K562 (cell line): ENCODE measurements around the gene TADA2A. TPM values are rescaled to one million over a fixed set of nuclear protein-coding genes. Genes with fewer than 3 reads are reported as not detected.

Experiments used
- ATAC-seq: fragments of 200-7000 bp; cut with Tn5 transposase; 3 replicates; pipeline ENCODE4 v1.9.1; 2020; ENCODE audit warnings: moderate library complexity
- BruUV-seq: library from RNA; stranded (reverse); fragments of 400-500 nt; replicated peaks from 2 replicates; lab custom pipeline; 2021; lab: Mats Ljungman, UMichigan
- CTCF ChIA-PET: fragments of 300-600 bp; formaldehyde crosslinking; extraction: SDS; loops from one replicate; lab custom pipeline; 2021; ENCODE audit warnings: low intra/inter-chr PET ratio; lab: Yijun Ruan, JAX
- POLR2A ChIA-PET: fragments of 300-600, 350-650 bp; sonication (Branson Sonifier 250); formaldehyde crosslinking; extraction: SDS; loops from one replicate; lab custom pipeline; 2021; ENCODE audit warnings: antibody characterized with exemption, inconsistent platforms; lab: Yijun Ruan, JAX
- DNase-seq, 4 experiments: peaks; one replicate each; pipeline versions ENCODE4 v3.0.0 to v3.0.0-alpha.2; 2011 to 2018; ENCODE audit warnings: low spot score in 3 of 4, mixed read lengths in 3 of 4; ENCODE audit errors: extremely low read depth in 1 of 4
- FAIRE-seq: peaks from 2 replicates; lab custom pipeline; 2011; peaks lifted over from hg19 to GRCh38; lab: Jason Lieb, UNC
- H2AFZ ChIP-seq: 2 replicates; pipeline ENCODE4 v1.6.0; 2011; ENCODE audit warnings: low read depth, low read length, control low read depth, inconsistent platforms
- H3K27ac ChIP-seq: fragments of 200-600 bp; 3 replicates; pipeline ENCODE4 v1.8.0; 2011; ENCODE audit warnings: low read depth, mild to moderate bottlenecking, control low read depth, inconsistent platforms, low read length, moderate library complexity, mixed read lengths; ENCODE audit errors: extremely low read depth
- H3K27me3 ChIP-seq, 2 experiments: fragments of 300-600 bp in 1 of 2; 2 replicates in 1 of 2; 3 replicates in 1 of 2; pipeline versions ENCODE4 v1.6.0 to v1.8.0; 2011; ENCODE audit warnings: inconsistent platforms in 2 of 2, low read length in 2 of 2, mild to moderate bottlenecking in 1 of 2, mixed read lengths in 1 of 2, moderate library complexity in 1 of 2; ENCODE audit not compliant: control insufficient read depth in 2 of 2, insufficient read depth in 2 of 2
- H3K36me3 ChIP-seq: fragments of 300-600 bp; 3 replicates; pipeline ENCODE4 v1.8.0; 2011; ENCODE audit warnings: mild to moderate bottlenecking, low read length, inconsistent platforms; ENCODE audit not compliant: control insufficient read depth, insufficient read depth
- H3K4me1 ChIP-seq, 2 experiments: fragments of 200-600 bp in 1 of 2; replicated peaks in 1 of 2; 2 replicates in 1 of 2; 3 replicates in 1 of 2; pipeline versions ENCODE4 v1.5.1 to v1.8.0; 2011; ENCODE audit warnings: inconsistent platforms in 2 of 2, low read length in 2 of 2, mild to moderate bottlenecking in 1 of 2, mixed read lengths in 1 of 2, moderate library complexity in 1 of 2; ENCODE audit not compliant: control insufficient read depth in 2 of 2, insufficient read depth in 2 of 2
- H3K4me2 ChIP-seq: 2 replicates; pipeline ENCODE4 v1.6.1; 2011; ENCODE audit warnings: low read length, control low read depth, inconsistent platforms, mixed read lengths; ENCODE audit not compliant: insufficient read depth
- H3K4me3 ChIP-seq: fragments of 200-600 bp; sonication (generic), shearing (Covaris generic); 2 replicates; pipeline ENCODE4 v1.5.1; 2016; ENCODE audit warnings: control low read depth, inconsistent platforms
- H3K79me2 ChIP-seq: fragments of 200-600 bp; 3 replicates; pipeline ENCODE4 v1.8.0; 2011; ENCODE audit warnings: low read length, inconsistent platforms; ENCODE audit not compliant: control insufficient read depth, insufficient read depth
- H3K9ac ChIP-seq, 2 experiments: 2 replicates each; pipeline versions ENCODE4 v1.6.0 to v1.6.1; 2011; ENCODE audit warnings: low read depth in 2 of 2, low read length in 2 of 2, control low read depth in 1 of 2, inconsistent platforms in 1 of 2, mild to moderate bottlenecking in 1 of 2, mixed read lengths in 1 of 2; ENCODE audit not compliant: insufficient read depth in 1 of 2
- H3K9me1 ChIP-seq: one replicate; pipeline ENCODE4 v1.6.0; 2011; ENCODE audit warnings: inconsistent platforms, mild to moderate bottlenecking, low read length, moderate library complexity; ENCODE audit not compliant: control insufficient read depth, insufficient read depth
- H3K9me3 ChIP-seq: replicated peaks from 2 replicates; pipeline ENCODE4 v1.5.1; 2011; ENCODE audit warnings: low read depth, low read length, inconsistent platforms; ENCODE audit not compliant: control insufficient read depth, insufficient read depth
- H4K20me1 ChIP-seq: replicated peaks from 2 replicates; pipeline ENCODE4 v1.6.1; 2011; ENCODE audit warnings: low read length, inconsistent platforms, mixed read lengths; ENCODE audit not compliant: control insufficient read depth, insufficient read depth
- BRF2 ChIP-seq: IDR thresholded peaks from 3 replicates; pipeline ENCODE4 v1.6.1; 2011; ENCODE audit warnings: borderline replicate concordance, mild to moderate bottlenecking; ENCODE audit not compliant: insufficient read length, insufficient read depth
- CEBPG ChIP-seq, 3 experiments: fragments of 200-800 bp in 1 of 3; sonication (Bioruptor generic) in 1 of 3; sonication (generic) in 1 of 3; formaldehyde crosslinking in 1 of 3; IDR thresholded peaks in 2 of 3; conservative IDR thresholded peaks in 1 of 3; 2 replicates each; pipeline versions ENCODE4 v1.6.1 to v1.8.0; 2016 to 2022; ENCODE audit warnings: missing compliant biosample characterization in 2 of 3, missing genetic modification characterization in 2 of 3, mild to moderate bottlenecking in 1 of 3, missing genetic modification reagents in 1 of 3
- CSDE1 ChIP-seq, 2 experiments: fragments of 450-650 bp; IDR thresholded peaks; 2 replicates each; pipeline ENCODE4 v1.6.1; 2016; ENCODE audit warnings: mild to moderate bottlenecking in 1 of 2
- FOS ChIP-seq: IDR thresholded peaks from 3 replicates; pipeline ENCODE4 v1.6.1; 2011; ENCODE audit not compliant: insufficient read length; ENCODE audit errors: extremely low read depth
- GABPA ChIP-seq: fragments of 200-800 bp; sonication (Bioruptor generic); conservative IDR thresholded peaks from 2 replicates; pipeline ENCODE4 v1.6.1; 2016; ENCODE audit warnings: low read depth, missing genetic modification characterization, missing compliant biosample characterization
- GTF2A2 ChIP-seq: IDR thresholded peaks from 2 replicates; pipeline ENCODE4 v1.6.1; 2016; ENCODE audit warnings: mild to moderate bottlenecking, missing genetic modification characterization, missing compliant biosample characterization
- HNRNPUL1 ChIP-seq: fragments of 200-400 bp; formaldehyde crosslinking; IDR thresholded peaks from 2 replicates; pipeline ENCODE4 v1.6.1; 2017; ENCODE audit warnings: low read length
- LEF1 ChIP-seq: fragments of 450-650 bp; IDR thresholded peaks from 2 replicates; pipeline ENCODE4 v1.6.1; 2016; ENCODE audit warnings: mild to moderate bottlenecking
- MEIS2 ChIP-seq: fragments of 450-650 bp; IDR thresholded peaks from 2 replicates; pipeline ENCODE4 v1.6.1; 2014; ENCODE audit warnings: mild to moderate bottlenecking; ENCODE audit not compliant: partially characterized antibody
- ZNF124 ChIP-seq: sonication (generic); formaldehyde crosslinking; IDR thresholded peaks from 2 replicates; pipeline ENCODE4 v1.8.1; 2022; ENCODE audit warnings: missing genetic modification reagents
- WGBS: fragments of 100-300 bp; shearing (Covaris generic); methylation state at CpG from one replicate; pipeline ENCODE4 v1.1.6; 2016; ENCODE audit warnings: low coverage, mixed read lengths; ENCODE audit not compliant: insufficient coverage; ENCODE audit errors: missing lambda C conversion rate; 5-methylcytosine and 5-hydroxymethylcytosine counted together
- in situ Hi-C: fragments of 300-500 bp; cut with MboI; formaldehyde crosslinking; loops from 4 replicates; pipeline ENCODE4 v1.15.0; 2018; ENCODE audit warnings: inconsistent platforms, mixed read lengths
- intact Hi-C: fragments of 100-400 bp; cut with micrococcal nuclease; formaldehyde crosslinking; loops from 2 replicates; pipeline ENCODE4 v1.14.2; 2022
- polyA plus RNA-seq, 8 experiments: library from polyadenylated mRNA; depleted of rRNA in 4 of 8; stranded (reverse) in 5 of 8; unstranded in 3 of 8; fragments of >200 nt; fragmentation: Nextera tagmentation in 2 of 8; fragmentation: Illumina TruSeq in 1 of 8; extraction: Ambion mirVana in 2 of 8; extraction: Trizol in 1 of 8; gene quantifications; 2 replicates each; pipeline versions ENCODE4 v1.2.1 to v1.2.3, GENCODE V29; 2011 to 2014; ENCODE audit warnings: inconsistent platforms in 1 of 8, missing spikeins in 1 of 8
- total RNA-seq, 7 experiments: library from RNA; depleted of rRNA in 6 of 7; stranded (reverse); fragments of >200 nt in 6 of 7; fragmentation: Illumina TruSeq in 2 of 7; extraction: Trizol in 2 of 7; gene quantifications; 2 replicates each; pipeline versions ENCODE4 v1.2.1 to v1.2.3, GENCODE V29; 2011 to 2021; ENCODE audit warnings: low replicate concordance in 1 of 7
- TF ChIP-seq, protein P1 (sequence below): IDR thresholded peaks from 2 replicates; pipeline ENCODE4 v1.6.1; 2014; ENCODE audit warnings: antibody characterized with exemption
- TF ChIP-seq, protein P2 (sequence below): conservative IDR thresholded peaks from 2 replicates; pipeline ENCODE4 v1.6.1; 2011; ENCODE audit warnings: low read depth, mild to moderate bottlenecking, low read length; ENCODE audit not compliant: control insufficient read depth
- TF ChIP-seq, protein P3 (sequence below): fragments of 250-450 bp; sonication (Bioruptor Pico); IDR thresholded peaks from 2 replicates; pipeline ENCODE4 v1.4.0; 2020; ENCODE audit warnings: mild to moderate bottlenecking, moderate library complexity, borderline replicate concordance

TADA2A gene
- total and polyA plus RNA-seq, 9 of the 15 experiments (the other 6 are each of a cell fraction or from before 2014, with no cell fraction given) = 13.8 to 37.7 (median 25.0) TPM

DNA sequence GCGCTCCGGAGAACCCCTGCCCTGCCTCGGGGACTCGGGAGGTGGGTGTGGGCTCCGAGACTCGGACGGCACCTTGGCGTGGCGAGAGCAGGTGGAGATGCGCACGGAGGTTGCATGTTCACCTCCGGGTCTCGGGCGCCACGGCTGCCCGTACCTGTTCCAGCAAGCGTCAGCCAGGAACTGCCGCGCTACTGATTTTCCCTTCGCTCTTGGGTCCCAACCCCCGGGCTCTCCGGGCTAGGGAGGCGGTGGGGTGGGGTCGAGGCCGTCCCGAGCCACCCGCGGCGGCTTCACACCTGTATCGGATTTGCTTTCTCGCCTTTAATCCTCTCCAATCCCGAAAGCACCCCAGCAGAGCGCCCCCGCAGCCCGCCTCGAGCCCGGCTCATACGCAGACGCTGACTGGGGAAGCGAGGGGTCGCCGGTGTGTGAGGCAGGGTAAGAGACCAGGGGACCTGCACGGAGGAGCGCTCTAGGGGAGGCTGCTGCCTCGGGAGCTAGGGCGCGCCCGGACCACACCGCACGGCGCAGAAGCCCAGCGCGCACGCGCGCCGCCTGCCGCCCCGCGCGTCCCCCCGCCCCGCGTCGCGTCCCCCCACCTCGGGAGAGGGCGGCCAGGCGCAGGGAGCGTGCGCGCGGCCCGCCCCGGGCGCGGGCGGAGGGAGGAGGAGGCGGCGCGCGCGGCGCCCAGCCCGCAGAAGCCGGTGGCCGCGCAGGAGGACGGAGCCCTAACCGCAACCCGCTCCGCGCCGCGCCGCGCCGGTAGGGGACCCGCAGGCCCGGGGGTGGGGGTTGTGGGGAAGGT lies 82.7 kb downstream of the TADA2A start, which contains the start of gene DUSP14:
TSS of gene DUSP14 (plus strand) at position 695 of the 805 bp plus-strand sequence. CDS start 22,382 bp downstream, outside the sequence.
- H3K27ac ChIP-seq = peak within 1 kb of the TSS; percentile 79
- H3K27me3 ChIP-seq = no peaks in the 10 kb centered on the region
- CTCF ChIA-PET = no interaction called here
- H4K20me1 ChIP-seq = no peaks in the 10 kb centered on the region
- DNase-seq = peak; percentile 92 to 97 (median 96)
- intact Hi-C loops = loop anchor here (5.0 kb wide), 1 partner anchor 82 kb away; the partner anchor contains the start of genes ACACA and TADA2A
- peaks cover 44% of the 10 kb centered on the region for H3K79me2 ChIP-seq
- ATAC-seq = peak; percentile 80
- H3K9me3 ChIP-seq = no peaks in the 10 kb centered on the region
- H3K4me2 ChIP-seq = peak within 1 kb of the TSS; percentile 90
- no peaks in the 10 kb centered on the region for H3K36me3 ChIP-seq
- H3K9me1 ChIP-seq = no peaks in the 10 kb centered on the region
- under 1% methylated on average over 43 of the region's 100 CpGs for WGBS
- peak within 1 kb of the TSS; percentile 74 for H3K4me3 ChIP-seq
- peaks cover 11 to 24% of the 10 kb centered on the region in 2 experiments; a peak in 4 of 5 replicates for H3K4me1 ChIP-seq
- peak within 1 kb of the TSS; percentile 76 to 96 for H3K9ac ChIP-seq
- no peak for FAIRE-seq
- H2AFZ ChIP-seq = peak within 1 kb of the TSS; percentile 95
- in situ Hi-C loops = no loop called here
- TSS peak; percentile 85 for BruUV-seq
- POLR2A ChIA-PET = interaction anchor here (0.6 to 1.0 kb wide), 4 partner anchors 10 to 300 kb away, joined by 3 to 6 read pairs (median 4); no protein-coding TSS in a partner anchor
- TF ChIP-seq GABPA (no peak), CEBPG (CRISPR knock-in tag; IDR thresholded peaks at IDR 0.05) (no peak), CEBPG (tag; conservative IDR thresholded peaks at IDR 0.05 in 1 of 2, IDR thresholded peaks at IDR 0.05 in 1 of 2) (no peak), LEF1 (no peak), CSDE1 (IDR thresholded peaks at IDR 0.05) (no peak), BRF2 (no peak), ZNF124 (CRISPR knock-in tag) (no peak), GTF2A2 (tag) (no peak), MEIS2 (no peak), HNRNPUL1 (no peak), FOS (no peak)
- TF ChIP-seq, protein P1, sequence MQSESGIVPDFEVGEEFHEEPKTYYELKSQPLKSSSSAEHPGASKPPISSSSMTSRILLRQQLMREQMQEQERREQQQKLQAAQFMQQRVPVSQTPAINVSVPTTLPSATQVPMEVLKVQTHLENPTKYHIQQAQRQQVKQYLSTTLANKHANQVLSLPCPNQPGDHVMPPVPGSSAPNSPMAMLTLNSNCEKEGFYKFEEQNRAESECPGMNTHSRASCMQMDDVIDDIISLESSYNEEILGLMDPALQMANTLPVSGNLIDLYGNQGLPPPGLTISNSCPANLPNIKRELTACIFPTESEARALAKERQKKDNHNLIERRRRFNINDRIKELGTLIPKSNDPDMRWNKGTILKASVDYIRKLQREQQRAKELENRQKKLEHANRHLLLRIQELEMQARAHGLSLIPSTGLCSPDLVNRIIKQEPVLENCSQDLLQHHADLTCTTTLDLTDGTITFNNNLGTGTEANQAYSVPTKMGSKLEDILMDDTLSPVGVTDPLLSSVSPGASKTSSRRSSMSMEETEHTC = no peak
- TF ChIP-seq, protein P2, sequence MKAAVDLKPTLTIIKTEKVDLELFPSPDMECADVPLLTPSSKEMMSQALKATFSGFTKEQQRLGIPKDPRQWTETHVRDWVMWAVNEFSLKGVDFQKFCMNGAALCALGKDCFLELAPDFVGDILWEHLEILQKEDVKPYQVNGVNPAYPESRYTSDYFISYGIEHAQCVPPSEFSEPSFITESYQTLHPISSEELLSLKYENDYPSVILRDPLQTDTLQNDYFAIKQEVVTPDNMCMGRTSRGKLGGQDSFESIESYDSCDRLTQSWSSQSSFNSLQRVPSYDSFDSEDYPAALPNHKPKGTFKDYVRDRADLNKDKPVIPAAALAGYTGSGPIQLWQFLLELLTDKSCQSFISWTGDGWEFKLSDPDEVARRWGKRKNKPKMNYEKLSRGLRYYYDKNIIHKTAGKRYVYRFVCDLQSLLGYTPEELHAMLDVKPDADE = peak; percentile 13; the same call in 1 of the 2 replicates
- TF ChIP-seq, protein P3, sequence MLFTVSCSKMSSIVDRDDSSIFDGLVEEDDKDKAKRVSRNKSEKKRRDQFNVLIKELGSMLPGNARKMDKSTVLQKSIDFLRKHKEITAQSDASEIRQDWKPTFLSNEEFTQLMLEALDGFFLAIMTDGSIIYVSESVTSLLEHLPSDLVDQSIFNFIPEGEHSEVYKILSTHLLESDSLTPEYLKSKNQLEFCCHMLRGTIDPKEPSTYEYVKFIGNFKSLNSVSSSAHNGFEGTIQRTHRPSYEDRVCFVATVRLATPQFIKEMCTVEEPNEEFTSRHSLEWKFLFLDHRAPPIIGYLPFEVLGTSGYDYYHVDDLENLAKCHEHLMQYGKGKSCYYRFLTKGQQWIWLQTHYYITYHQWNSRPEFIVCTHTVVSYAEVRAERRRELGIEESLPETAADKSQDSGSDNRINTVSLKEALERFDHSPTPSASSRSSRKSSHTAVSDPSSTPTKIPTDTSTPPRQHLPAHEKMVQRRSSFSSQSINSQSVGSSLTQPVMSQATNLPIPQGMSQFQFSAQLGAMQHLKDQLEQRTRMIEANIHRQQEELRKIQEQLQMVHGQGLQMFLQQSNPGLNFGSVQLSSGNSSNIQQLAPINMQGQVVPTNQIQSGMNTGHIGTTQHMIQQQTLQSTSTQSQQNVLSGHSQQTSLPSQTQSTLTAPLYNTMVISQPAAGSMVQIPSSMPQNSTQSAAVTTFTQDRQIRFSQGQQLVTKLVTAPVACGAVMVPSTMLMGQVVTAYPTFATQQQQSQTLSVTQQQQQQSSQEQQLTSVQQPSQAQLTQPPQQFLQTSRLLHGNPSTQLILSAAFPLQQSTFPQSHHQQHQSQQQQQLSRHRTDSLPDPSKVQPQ = no peak
